ENCODE data around the gene PARVA.

The PARVA gene

GRCh38 chr11:12523180-12523924, 146.0 kb downstream of the PARVA start:
- no peak overlapping the region for H3K27ac ChIP-seq (ENCODE audit: insufficient read depth, low read length, poor library complexity, severe bottlenecking)
- no peak for DNase-seq
- H3K36me3 ChIP-seq (ENCODE audit: control insufficient read depth, insufficient read depth, low read length): no peaks in the 10 kb centered on the region
- H3K4me1 ChIP-seq (ENCODE audit: control insufficient read depth, insufficient read depth, low read length, poor library complexity, severe bottlenecking): no peaks in the 10 kb centered on the region
- H3K9me3 ChIP-seq (ENCODE audit: control insufficient read depth, low read length): no peaks in the 10 kb centered on the region
- no peaks in the 10 kb centered on the region for H3K27me3 ChIP-seq (replicated peaks; ENCODE audit: control insufficient read depth, insufficient read depth, low read length, poor library complexity, severe bottlenecking)
- H3K4me3 ChIP-seq (ENCODE audit: insufficient read depth, low read depth, low read length, poor library complexity, severe bottlenecking): no peak overlapping the region

- DNase-seq: no peak
- no peaks in the 10 kb centered on the region for H3K9me3 ChIP-seq (ENCODE audit: control insufficient read depth, low read length)
- H3K27ac ChIP-seq (ENCODE audit: insufficient read depth, low read length, poor library complexity, severe bottlenecking): no peak overlapping the region
- H3K36me3 ChIP-seq (ENCODE audit: control insufficient read depth, insufficient read depth, low read length): no peaks in the 10 kb centered on the region
- H3K27me3 ChIP-seq (replicated peaks; ENCODE audit: control insufficient read depth, insufficient read depth, low read length, poor library complexity, severe bottlenecking): no peaks in the 10 kb centered on the region
- H3K4me1 ChIP-seq (ENCODE audit: control insufficient read depth, insufficient read depth, low read length, poor library complexity, severe bottlenecking): no peaks in the 10 kb centered on the region
- H3K4me3 ChIP-seq (ENCODE audit: insufficient read depth, low read depth, low read length, poor library complexity, severe bottlenecking): no peak overlapping the region
Observed at GRCh38 chr11:12524865-12525264, 147.5 kb downstream of the PARVA start.

- H3K36me3 ChIP-seq (ENCODE audit: control insufficient read depth, insufficient read depth, low read length): no peaks in the 10 kb centered on the region
- no peaks in the 10 kb centered on the region for H3K27me3 ChIP-seq (replicated peaks; ENCODE audit: control insufficient read depth, insufficient read depth, low read length, poor library complexity, severe bottlenecking)
- H3K4me3 ChIP-seq (ENCODE audit: insufficient read depth, low read depth, low read length, poor library complexity, severe bottlenecking): no peak overlapping the region
- H3K4me1 ChIP-seq (ENCODE audit: control insufficient read depth, insufficient read depth, low read length, poor library complexity, severe bottlenecking): no peaks in the 10 kb centered on the region
- no peak for DNase-seq
- H3K9me3 ChIP-seq (ENCODE audit: control insufficient read depth, low read length): no peaks in the 10 kb centered on the region
- no peak overlapping the region for H3K27ac ChIP-seq (ENCODE audit: insufficient read depth, low read length, poor library complexity, severe bottlenecking)
Observed at GRCh38 chr11:12525466-12526055, 148.2 kb downstream of the PARVA start.

GRCh38 chr11:12526789-12527188, 149.4 kb downstream of the PARVA start:
- H3K4me1 ChIP-seq (ENCODE audit: control insufficient read depth, insufficient read depth, low read length, poor library complexity, severe bottlenecking): no peaks in the 10 kb centered on the region
- DNase-seq: no peak
- H3K27me3 ChIP-seq (replicated peaks; ENCODE audit: control insufficient read depth, insufficient read depth, low read length, poor library complexity, severe bottlenecking): no peaks in the 10 kb centered on the region
- no peak overlapping the region for H3K27ac ChIP-seq (ENCODE audit: insufficient read depth, low read length, poor library complexity, severe bottlenecking)
- H3K36me3 ChIP-seq (ENCODE audit: control insufficient read depth, insufficient read depth, low read length): no peaks in the 10 kb centered on the region
- H3K9me3 ChIP-seq (ENCODE audit: control insufficient read depth, low read length): no peaks in the 10 kb centered on the region
- no peak overlapping the region for H3K4me3 ChIP-seq (ENCODE audit: insufficient read depth, low read depth, low read length, poor library complexity, severe bottlenecking)

- Histone ChIP-seq H3K27me3 (replicated peaks; ENCODE audit: control insufficient read depth, insufficient read depth, low read length, poor library complexity, severe bottlenecking) (no peaks in the 10 kb centered on the region), H3K9me3 (ENCODE audit: control insufficient read depth, low read length) (no peaks in the 10 kb centered on the region), H3K4me1 (ENCODE audit: control insufficient read depth, insufficient read depth, low read length, poor library complexity, severe bottlenecking) (no peaks in the 10 kb centered on the region), H3K27ac (ENCODE audit: insufficient read depth, low read length, poor library complexity, severe bottlenecking) (no peak overlapping the region), H3K36me3 (ENCODE audit: control insufficient read depth, insufficient read depth, low read length) (no peaks in the 10 kb centered on the region), H3K4me3 (ENCODE audit: insufficient read depth, low read depth, low read length, poor library complexity, severe bottlenecking) (no peak overlapping the region)
- no peak for DNase-seq
Observed at GRCh38 chr11:12528487-12528886, 151.1 kb downstream of the PARVA start.

- Histone ChIP-seq H3K4me1 (ENCODE audit: control insufficient read depth, insufficient read depth, low read length, poor library complexity, severe bottlenecking) (no peaks in the 10 kb centered on the region), H3K27ac (ENCODE audit: insufficient read depth, low read length, poor library complexity, severe bottlenecking) (no peak overlapping the region), H3K4me3 (ENCODE audit: insufficient read depth, low read depth, low read length, poor library complexity, severe bottlenecking) (no peak overlapping the region), H3K9me3 (ENCODE audit: control insufficient read depth, low read length) (no peaks in the 10 kb centered on the region), H3K36me3 (ENCODE audit: control insufficient read depth, insufficient read depth, low read length) (no peaks in the 10 kb centered on the region), H3K27me3 (replicated peaks; ENCODE audit: control insufficient read depth, insufficient read depth, low read length, poor library complexity, severe bottlenecking) (no peaks in the 10 kb centered on the region)
- no peak for DNase-seq
Observed at GRCh38 chr11:12529041-12529440, 151.7 kb downstream of the PARVA start.

GRCh38 chr11:12529793-12530192, 152.4 kb downstream of the PARVA start:
- no peaks in the 10 kb centered on the region for H3K27me3 ChIP-seq (replicated peaks; ENCODE audit: control insufficient read depth, insufficient read depth, low read length, poor library complexity, severe bottlenecking)
- H3K9me3 ChIP-seq (ENCODE audit: control insufficient read depth, low read length): no peaks in the 10 kb centered on the region
- no peaks in the 10 kb centered on the region for H3K4me1 ChIP-seq (ENCODE audit: control insufficient read depth, insufficient read depth, low read length, poor library complexity, severe bottlenecking)
- H3K36me3 ChIP-seq (ENCODE audit: control insufficient read depth, insufficient read depth, low read length): no peaks in the 10 kb centered on the region
- H3K27ac ChIP-seq (ENCODE audit: insufficient read depth, low read length, poor library complexity, severe bottlenecking): no peak overlapping the region
- H3K4me3 ChIP-seq (ENCODE audit: insufficient read depth, low read depth, low read length, poor library complexity, severe bottlenecking): no peak overlapping the region
- DNase-seq: no peak

- Histone ChIP-seq H3K27me3 (replicated peaks; ENCODE audit: control insufficient read depth, insufficient read depth, low read length, poor library complexity, severe bottlenecking) (no peaks in the 10 kb centered on the region), H3K9me3 (ENCODE audit: control insufficient read depth, low read length) (no peaks in the 10 kb centered on the region), H3K4me1 (ENCODE audit: control insufficient read depth, insufficient read depth, low read length, poor library complexity, severe bottlenecking) (no peaks in the 10 kb centered on the region), H3K36me3 (ENCODE audit: control insufficient read depth, insufficient read depth, low read length) (no peaks in the 10 kb centered on the region), H3K27ac (ENCODE audit: insufficient read depth, low read length, poor library complexity, severe bottlenecking) (no peak overlapping the region), H3K4me3 (ENCODE audit: insufficient read depth, low read depth, low read length, poor library complexity, severe bottlenecking) (no peak overlapping the region)
- no peak for DNase-seq
Observed at GRCh38 chr11:12531020-12531419, 153.6 kb downstream of the PARVA start.

GRCh38 chr11:12531681-12532080, 154.3 kb downstream of the PARVA start:
- no peaks in the 10 kb centered on the region for H3K4me1 ChIP-seq (ENCODE audit: control insufficient read depth, insufficient read depth, low read length, poor library complexity, severe bottlenecking)
- no peaks in the 10 kb centered on the region for H3K9me3 ChIP-seq (ENCODE audit: control insufficient read depth, low read length)
- H3K36me3 ChIP-seq (ENCODE audit: control insufficient read depth, insufficient read depth, low read length): no peaks in the 10 kb centered on the region
- no peak overlapping the region for H3K27ac ChIP-seq (ENCODE audit: insufficient read depth, low read length, poor library complexity, severe bottlenecking)
- H3K27me3 ChIP-seq (replicated peaks; ENCODE audit: control insufficient read depth, insufficient read depth, low read length, poor library complexity, severe bottlenecking): no peaks in the 10 kb centered on the region
- no peak overlapping the region for H3K4me3 ChIP-seq (ENCODE audit: insufficient read depth, low read depth, low read length, poor library complexity, severe bottlenecking)
- DNase-seq: no peak

- no peak for DNase-seq
- Histone ChIP-seq H3K27ac (ENCODE audit: insufficient read depth, low read length, poor library complexity, severe bottlenecking) (no peak overlapping the region), H3K27me3 (replicated peaks; ENCODE audit: control insufficient read depth, insufficient read depth, low read length, poor library complexity, severe bottlenecking) (no peaks in the 10 kb centered on the region), H3K4me1 (ENCODE audit: control insufficient read depth, insufficient read depth, low read length, poor library complexity, severe bottlenecking) (no peaks in the 10 kb centered on the region), H3K4me3 (ENCODE audit: insufficient read depth, low read depth, low read length, poor library complexity, severe bottlenecking) (no peak overlapping the region), H3K36me3 (ENCODE audit: control insufficient read depth, insufficient read depth, low read length) (no peaks in the 10 kb centered on the region), H3K9me3 (ENCODE audit: control insufficient read depth, low read length) (no peaks in the 10 kb centered on the region)
Observed at GRCh38 chr11:12532580-12532979, 155.2 kb downstream of the PARVA start.
